ENCODE results near the gene CDC42BPB. TPM values are rescaled to one million over a fixed set of nuclear protein-coding genes. Genes with fewer than 3 reads are reported as not detected.

The CDC42BPB gene
- total RNA-seq, 2 experiments from 2014 or later = 6.6 to 7.6 TPM

- Mint-ChIP-seq H3K4me3 (peak overlapping the region; percentile 34), H3K36me3 (ENCODE audit: low read depth) (peaks cover 2% of the 10 kb centered on the region), H3K27ac (peak overlapping the region; percentile 76), H3K4me1 (ENCODE audit: low read depth) (peaks cover 28% of the 10 kb centered on the region), H3K27me3 (no peaks in the 10 kb centered on the region), H3K9me3 (no peaks in the 10 kb centered on the region)
- H3K4me1 ChIP-seq (ENCODE audit: insufficient read depth, low read length) = peaks cover 38% of the 10 kb centered on the region
- no peaks in the 10 kb centered on the region for H3K9me3 ChIP-seq (ENCODE audit: control insufficient read depth in 1 of 2, insufficient read depth in 1 of 2, low read length in 2 of 2)
- ChIA-PET CTCF (no interaction called here), POLR2A (interaction anchor here (1.4 to 1.9 kb wide), 3 partner anchors 21 to 174 kb away, joined by 4 to 8 read pairs (median 6); no protein-coding TSS in a partner anchor)
- H3K27me3 ChIP-seq (ENCODE audit: control insufficient read depth in 1 of 2, insufficient read depth in 2 of 2, low read length in 2 of 2) = no peaks in the 10 kb centered on the region
- no peak overlapping the region for H3K4me3 ChIP-seq (ENCODE audit: low read length)
- H3K27ac ChIP-seq (ENCODE audit: low read depth in 1 of 2, low read length in 2 of 2) = peak overlapping the region in 1 of 2 donors; percentile 13
- ATAC-seq (ENCODE audit: poor library complexity) (no peak), DNase-seq (no peak)
- no peak for TF ChIP-seq CTCF (IDR thresholded peaks at IDR 0.05)
- intact Hi-C loops (cut with DNase I, micrococcal nuclease) = no loop called here
- H3K36me3 ChIP-seq (ENCODE audit: insufficient read depth, low read length) = no peaks in the 10 kb centered on the region
Observed at GRCh38 chr14:102948698-102949061, 108.7 kb downstream of the CDC42BPB start.

DNA sequence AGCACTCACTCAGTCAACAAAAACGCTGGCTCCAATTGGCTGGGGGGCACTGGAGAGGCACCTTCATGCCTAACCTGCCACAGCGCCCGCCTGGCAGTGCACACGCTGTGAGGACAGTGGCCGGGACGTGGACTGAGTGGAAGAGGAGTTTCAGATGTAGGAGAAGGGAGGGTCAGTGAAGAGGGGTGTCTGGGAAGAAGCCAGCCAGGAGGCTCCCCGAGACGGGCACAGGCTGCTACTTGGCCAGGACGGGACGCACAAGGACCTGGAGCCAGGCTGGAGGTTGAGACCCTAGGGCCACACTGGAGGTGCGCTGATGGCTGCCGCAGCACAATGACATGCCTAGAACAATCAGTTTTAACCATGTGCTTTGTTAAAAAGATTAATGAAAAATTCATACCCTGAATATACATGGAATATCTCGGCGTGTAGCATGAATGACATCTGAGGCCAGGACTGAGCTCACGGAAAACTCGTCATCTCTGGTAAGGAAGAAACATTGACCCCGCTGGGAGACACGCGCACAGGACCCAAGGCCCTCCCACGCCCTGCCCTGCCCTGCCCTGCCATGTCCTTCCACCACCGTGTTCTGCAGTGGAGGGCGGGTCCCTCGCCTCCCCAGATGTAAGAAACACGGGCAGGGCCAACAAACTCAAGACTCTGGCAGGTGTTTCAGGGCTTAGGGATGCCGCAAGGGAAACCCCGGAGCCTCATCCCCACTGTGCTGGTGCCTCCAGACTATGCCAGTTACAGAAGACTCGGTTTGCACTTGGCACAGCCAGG is 109.8 kb downstream of the CDC42BPB start:
- H3K9me3 ChIP-seq (ENCODE audit: control insufficient read depth in 1 of 2, insufficient read depth in 1 of 2, low read length in 2 of 2) = no peaks in the 10 kb centered on the region
- no peak overlapping the region for H3K27ac ChIP-seq (ENCODE audit: low read depth in 1 of 2, low read length in 2 of 2)
- H3K4me1 Mint-ChIP-seq (ENCODE audit: low read depth) = peaks cover 28% of the 10 kb centered on the region
- H3K4me1 ChIP-seq (ENCODE audit: insufficient read depth, low read length) = peaks cover 38% of the 10 kb centered on the region
- H3K4me3 ChIP-seq (ENCODE audit: low read length) = no peak overlapping the region
- peak overlapping the region; percentile 74 for H3K27ac Mint-ChIP-seq
- H3K4me3 Mint-ChIP-seq = peak overlapping the region; percentile 67
- H3K36me3 Mint-ChIP-seq (ENCODE audit: low read depth) = peaks cover 4% of the 10 kb centered on the region
- no peaks in the 10 kb centered on the region for H3K27me3 ChIP-seq (ENCODE audit: control insufficient read depth in 1 of 2, insufficient read depth in 2 of 2, low read length in 2 of 2)
- intact Hi-C loops (cut with DNase I, micrococcal nuclease) = no loop called here
- H3K27me3 Mint-ChIP-seq = no peaks in the 10 kb centered on the region
- no peak for TF ChIP-seq CTCF (IDR thresholded peaks at IDR 0.05)
- no peak for DNase-seq
- H3K9me3 Mint-ChIP-seq = no peaks in the 10 kb centered on the region
- no peak for ATAC-seq (ENCODE audit: poor library complexity)
- H3K36me3 ChIP-seq (ENCODE audit: insufficient read depth, low read length) = no peaks in the 10 kb centered on the region
- ChIA-PET POLR2A (interaction anchor here (0.9 to 1.2 kb wide), 2 partner anchors 19 to 23 kb away, joined by 3 to 6 read pairs; no protein-coding TSS in a partner anchor), CTCF (no interaction called here)

DNA sequence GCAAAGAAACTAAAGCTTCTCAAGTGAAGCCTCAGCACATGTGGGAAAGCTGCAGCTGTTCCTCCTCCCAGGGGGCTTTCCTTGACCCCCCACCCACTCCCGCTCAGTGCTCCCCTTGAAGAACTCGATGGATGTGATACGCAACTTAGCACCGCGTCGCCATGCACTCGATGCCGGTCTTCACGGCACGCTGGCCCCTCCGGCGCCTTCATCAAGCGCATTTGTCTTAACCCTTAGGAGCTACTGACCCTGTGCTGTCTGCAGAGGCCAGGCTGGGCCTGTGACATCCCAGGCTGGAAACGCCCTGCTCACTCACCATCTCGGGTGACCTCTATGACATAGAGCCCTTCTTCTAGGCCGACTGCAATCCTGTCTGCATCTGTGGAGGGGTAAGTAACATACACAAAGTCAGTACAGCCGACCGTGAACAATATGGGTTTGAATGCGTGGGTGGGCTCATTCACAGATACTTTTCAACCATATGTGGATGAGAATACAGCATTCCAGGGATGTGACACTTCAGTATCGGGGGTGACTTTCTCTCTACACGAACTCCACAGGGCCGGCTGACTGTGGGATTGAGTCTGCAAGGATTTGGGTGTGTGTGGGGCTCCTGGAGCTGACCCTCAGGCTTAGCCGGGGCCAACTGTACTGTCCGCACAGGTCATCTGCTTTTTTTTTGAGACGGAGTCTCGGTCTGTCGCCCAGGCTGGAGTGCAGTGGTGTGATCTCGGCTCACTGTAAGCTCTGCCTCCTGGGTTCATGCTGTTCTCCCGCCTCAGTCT is 111.8 kb downstream of the CDC42BPB start:
- Histone ChIP-seq H3K27ac (ENCODE audit: low read depth in 1 of 2, low read length in 2 of 2) (no peak overlapping the region), H3K36me3 (ENCODE audit: insufficient read depth, low read length) (no peaks in the 10 kb centered on the region), H3K4me3 (ENCODE audit: low read length) (no peak overlapping the region), H3K27me3 (ENCODE audit: control insufficient read depth in 1 of 2, insufficient read depth in 2 of 2, low read length in 2 of 2) (no peaks in the 10 kb centered on the region), H3K4me1 (ENCODE audit: insufficient read depth, low read length) (peaks cover 38% of the 10 kb centered on the region), H3K9me3 (ENCODE audit: control insufficient read depth in 1 of 2, insufficient read depth in 1 of 2, low read length in 2 of 2) (no peaks in the 10 kb centered on the region)
- DNase-seq (no peak), ATAC-seq (ENCODE audit: poor library complexity) (no peak)
- Mint-ChIP-seq H3K36me3 (ENCODE audit: low read depth) (peaks cover 4% of the 10 kb centered on the region), H3K9me3 (no peaks in the 10 kb centered on the region), H3K27ac (no peak overlapping the region), H3K4me3 (no peak overlapping the region), H3K27me3 (no peaks in the 10 kb centered on the region), H3K4me1 (ENCODE audit: low read depth) (peaks cover 28% of the 10 kb centered on the region)
- POLR2A ChIA-PET = no interaction called here
- intact Hi-C loops (cut with DNase I, micrococcal nuclease) = loop anchor here in 1 of 2 experiments (1.0 kb wide), 1 partner anchor 44 kb away; no protein-coding TSS in a partner anchor
- CTCF ChIA-PET = no interaction called here
- no peak for TF ChIP-seq CTCF (IDR thresholded peaks at IDR 0.05)
